GM18508 (cell line): ENCODE data around the gene IRAK3.

Experiments used
- ATAC-seq: cut with Tn5 transposase; IDR thresholded peaks from one replicate; pipeline ENCODE4 v1.9.1; 2021; ENCODE audit warnings: moderate number of reproducible peaks; ENCODE audit not compliant: insufficient read depth, unreplicated experiment

IRAK3 gene, protein sequence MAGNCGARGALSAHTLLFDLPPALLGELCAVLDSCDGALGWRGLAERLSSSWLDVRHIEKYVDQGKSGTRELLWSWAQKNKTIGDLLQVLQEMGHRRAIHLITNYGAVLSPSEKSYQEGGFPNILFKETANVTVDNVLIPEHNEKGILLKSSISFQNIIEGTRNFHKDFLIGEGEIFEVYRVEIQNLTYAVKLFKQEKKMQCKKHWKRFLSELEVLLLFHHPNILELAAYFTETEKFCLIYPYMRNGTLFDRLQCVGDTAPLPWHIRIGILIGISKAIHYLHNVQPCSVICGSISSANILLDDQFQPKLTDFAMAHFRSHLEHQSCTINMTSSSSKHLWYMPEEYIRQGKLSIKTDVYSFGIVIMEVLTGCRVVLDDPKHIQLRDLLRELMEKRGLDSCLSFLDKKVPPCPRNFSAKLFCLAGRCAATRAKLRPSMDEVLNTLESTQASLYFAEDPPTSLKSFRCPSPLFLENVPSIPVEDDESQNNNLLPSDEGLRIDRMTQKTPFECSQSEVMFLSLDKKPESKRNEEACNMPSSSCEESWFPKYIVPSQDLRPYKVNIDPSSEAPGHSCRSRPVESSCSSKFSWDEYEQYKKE

DNA sequence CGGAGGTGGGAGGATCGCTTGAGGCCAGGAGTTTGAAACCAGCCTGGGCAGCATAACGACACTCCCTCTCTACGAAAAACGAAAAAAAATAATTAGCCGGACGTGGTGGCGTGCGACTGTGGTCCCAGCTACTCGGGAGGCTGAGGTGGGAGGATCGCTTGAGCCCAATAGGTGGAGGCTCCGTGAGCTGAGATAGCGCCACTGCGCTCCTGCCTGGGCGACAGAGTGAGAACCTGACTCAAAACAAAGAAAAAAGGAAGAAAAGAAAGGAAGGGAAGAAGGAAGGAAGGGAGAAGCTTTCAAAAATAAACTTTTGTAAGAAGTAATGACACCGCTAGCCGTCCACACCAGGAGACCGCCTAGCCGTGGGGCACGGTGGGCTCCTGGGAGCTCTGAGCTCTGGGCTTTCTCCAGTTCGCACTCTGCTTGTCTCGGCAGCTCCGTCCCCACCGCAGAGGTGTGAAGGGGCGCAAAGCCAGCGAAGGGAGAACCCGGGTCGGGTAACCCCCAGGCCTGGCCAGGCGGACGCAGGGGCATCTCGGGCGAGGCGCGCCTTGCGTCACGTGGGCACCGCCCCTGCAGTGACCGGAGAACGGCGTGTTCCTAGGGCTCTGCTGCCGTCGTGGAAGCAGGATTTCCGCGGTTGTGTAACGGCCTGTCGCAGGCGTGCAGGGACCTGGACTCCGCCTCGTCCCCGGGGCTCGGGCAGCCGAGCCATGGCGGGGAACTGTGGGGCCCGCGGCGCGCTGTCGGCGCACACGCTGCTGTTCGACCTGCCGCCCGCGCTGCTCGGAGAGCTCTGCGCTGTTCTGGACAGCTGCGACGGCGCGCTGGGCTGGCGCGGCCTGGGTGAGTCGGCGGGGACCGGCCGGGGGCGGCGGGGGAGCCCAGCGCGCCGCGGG is at the start of gene IRAK3:
Gene IRAK3 (plus strand): TSS at position 631 of the 902 bp plus-strand sequence. CDS start 86 bp downstream, at position 717.
- ATAC-seq = peak; percentile 39

DNA sequence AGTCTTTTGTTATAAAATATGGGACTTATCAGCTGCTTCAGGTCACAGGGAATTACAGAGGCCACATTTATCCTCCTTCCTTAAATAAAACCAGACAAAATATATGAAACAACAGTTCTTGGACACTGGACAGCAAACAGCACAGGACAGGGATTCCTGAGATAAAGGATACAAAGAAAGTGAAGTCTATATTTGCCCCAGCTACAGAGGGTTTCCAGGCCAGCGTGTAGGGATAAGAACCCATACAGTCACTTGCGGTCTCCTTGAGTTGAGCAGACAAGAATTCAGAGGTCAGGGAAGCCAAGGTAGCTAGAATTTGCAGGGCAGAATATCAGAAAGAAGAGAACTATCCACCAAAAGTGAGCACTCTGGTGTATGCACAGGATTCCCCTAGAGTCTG is 49.7 kb upstream of the IRAK3 start:
- no peak for ATAC-seq

DNA sequence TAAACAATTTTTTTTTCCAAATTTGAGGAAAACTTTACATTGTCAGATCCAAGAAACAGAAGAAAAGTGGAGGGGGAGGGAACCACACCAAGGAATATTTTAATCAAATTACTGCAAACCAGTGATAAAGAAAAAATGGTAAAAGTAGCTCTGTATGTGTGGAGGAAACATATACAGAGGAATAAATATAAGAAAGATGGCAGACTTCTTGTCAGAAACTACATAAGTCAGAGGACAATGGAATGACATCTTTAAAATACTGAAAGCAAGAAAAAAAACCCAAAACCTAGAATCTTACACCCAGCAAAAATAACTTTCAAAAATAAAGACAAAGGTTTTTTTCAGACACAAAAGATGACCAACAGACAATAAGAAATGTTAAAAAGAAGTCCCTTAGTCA is 48.3 kb upstream of the IRAK3 start:
- ATAC-seq = no peak

DNA sequence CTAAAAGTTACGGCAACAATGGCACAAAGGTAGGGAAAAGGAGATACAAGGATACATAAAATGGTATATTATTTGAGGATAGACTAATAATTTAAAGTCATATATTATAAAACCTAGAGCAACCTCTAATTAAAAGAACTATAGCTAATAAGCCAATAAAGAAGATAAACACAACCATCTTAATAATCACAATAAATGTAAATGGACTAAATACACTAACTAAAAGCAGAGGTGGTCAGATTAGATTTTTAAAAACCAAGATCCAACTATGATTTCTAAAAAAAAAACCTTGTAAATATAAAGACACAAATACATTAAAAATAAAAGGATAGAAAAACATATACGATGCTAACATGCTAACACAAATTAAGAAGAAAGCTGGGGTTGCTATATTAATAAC is 47.7 kb upstream of the IRAK3 start:
- ATAC-seq = no peak

DNA sequence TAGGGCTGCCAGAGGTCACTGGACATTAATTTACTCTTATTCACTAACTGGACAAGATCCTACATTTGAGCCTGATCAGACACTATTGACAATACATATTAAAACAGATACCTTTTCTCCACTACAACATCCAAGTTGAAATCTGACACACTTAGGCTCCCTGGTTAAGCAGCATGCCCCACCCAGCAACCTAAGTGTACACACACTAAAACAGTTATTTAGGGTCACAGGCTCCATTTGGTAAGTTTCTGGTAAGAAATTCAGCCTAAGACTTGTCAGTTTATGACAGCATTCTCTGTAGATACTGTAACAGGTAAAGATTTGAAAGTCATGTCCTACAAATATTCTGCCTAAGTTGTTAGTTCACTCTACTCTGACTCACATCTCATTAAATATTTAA is 46.2 kb upstream of the IRAK3 start:
- ATAC-seq = no peak

DNA sequence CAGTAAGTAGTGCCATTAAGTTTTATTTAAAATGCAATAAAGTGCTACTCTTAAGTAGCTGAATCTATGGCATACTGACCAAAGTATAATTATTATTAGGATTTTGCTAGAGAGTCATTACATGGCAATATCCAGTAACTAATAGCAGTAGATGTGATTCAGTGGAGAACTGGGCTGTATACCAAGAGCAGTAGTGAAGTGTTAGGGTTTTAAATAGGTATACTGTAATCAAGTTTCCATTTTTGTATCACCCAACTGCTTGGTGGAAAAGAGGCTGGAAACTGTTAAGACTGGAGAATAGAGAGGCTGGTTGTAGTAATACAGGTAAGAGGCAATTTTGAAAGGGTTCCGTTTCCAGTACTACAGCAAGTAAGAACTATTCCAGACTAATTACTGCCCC is 45.1 kb upstream of the IRAK3 start:
- ATAC-seq = no peak

DNA sequence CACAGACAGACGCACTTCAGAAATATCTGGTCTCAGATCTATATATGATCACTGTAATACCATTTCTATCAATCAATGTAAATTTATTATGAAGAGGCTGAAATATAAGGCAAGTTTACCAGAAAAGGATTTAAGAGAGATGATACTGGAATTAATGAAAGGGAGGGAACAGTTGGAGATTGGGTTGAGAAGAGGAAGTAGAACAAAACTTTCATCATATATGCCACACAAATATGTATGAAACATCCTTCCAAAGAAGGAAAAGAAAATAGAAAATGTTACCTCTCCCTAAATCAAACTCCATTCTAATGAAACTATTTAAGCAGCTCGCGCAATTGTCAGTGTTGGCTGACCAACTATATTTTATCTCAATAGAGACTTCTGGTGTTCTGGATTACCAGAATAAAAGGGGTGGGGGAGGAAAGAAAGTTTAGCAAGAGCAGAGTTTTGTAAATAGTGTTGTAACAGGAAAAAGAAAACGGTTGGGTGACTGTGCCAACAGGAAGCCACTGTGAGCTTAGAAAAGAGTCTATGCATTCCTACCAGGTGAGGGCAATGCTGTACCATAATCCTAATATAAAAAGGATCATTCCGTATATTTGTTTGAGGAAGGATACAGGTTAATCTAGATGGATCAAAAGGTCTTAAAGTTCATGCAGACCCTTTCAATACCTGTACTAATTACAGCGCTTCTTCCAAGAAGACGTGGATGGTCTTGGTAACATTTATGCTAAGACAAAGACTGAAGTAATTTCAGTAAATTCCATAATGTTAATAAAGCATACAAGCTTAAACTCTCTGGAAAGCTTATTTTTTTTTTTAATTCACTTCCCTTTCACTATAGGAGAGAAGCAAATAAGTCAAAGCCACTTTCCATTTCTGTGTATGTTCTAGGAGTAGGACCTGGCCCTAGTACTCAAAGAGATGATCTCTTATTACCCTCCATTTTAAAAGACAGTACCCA is 43.9 kb upstream of the IRAK3 start:
- no peak for ATAC-seq

DNA sequence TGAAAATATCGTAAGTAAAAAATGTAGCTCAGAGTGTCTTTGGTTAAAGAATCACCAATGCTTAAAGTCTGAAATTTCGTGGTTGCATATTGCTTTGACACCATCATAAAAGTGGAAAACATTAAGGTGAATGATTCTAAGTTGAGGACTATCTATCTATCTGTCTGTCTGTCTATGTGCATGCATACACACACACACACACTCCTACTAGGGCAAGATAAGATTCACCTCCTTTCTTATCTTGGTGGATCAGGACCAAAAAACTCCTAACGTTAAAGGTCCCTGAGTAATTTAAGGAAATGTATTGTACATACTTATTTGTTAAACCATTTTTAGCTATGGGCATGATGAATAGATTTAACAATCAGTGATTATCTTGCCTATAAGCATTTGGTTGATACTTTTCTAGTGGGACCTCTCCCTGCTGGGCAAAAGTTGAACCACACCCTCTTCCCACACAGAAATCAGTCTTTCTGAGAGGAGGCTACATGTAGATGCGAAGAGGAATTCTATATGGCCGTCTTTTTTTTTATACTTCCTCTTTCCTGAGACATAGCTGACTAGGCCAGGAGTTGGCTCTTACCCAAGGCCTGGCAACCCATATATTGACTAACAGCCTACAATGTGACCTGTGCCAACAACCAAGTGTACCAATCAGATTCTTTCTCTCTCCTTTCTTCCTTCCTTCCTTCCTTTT is 39.2 kb upstream of the IRAK3 start:
- no peak for ATAC-seq

DNA sequence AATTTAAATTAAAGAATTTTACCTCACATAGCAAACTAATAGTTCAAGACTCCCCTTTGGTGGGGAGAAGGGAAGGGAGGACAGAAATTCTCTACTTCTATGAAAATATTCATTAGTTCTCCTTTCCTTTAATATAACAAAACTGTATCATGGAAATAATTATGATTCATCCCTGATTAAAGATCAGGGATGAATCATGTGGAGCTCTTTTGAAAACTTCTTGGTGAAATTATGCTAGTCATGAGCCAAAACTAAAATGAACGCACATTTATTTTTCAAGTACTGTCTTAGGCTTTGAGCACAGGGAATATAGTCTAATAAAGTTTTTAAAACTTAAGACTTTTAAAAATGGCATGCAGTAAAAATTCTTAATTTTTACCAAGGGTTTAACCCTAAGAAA is 36.3 kb upstream of the IRAK3 start:
- no peak for ATAC-seq

DNA sequence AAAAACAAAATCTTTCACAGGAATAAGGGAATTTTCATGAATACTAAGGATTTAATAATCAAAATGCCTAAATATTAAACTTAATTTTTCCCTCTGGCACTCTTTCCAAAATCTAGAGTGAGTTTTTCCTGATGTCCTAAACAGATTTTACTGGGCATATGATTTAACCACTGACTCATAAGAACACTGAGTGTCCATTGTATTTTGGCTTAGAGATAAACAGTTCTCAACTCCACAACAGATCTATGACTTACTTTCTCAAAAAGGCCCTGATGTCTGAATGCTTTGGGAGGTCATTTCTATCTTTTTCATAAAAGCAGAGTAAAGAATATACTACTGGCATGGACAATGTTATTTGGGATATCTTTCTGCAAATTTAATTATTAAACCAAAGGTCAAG is 34.2 kb upstream of the IRAK3 start:
- ATAC-seq = no peak

DNA sequence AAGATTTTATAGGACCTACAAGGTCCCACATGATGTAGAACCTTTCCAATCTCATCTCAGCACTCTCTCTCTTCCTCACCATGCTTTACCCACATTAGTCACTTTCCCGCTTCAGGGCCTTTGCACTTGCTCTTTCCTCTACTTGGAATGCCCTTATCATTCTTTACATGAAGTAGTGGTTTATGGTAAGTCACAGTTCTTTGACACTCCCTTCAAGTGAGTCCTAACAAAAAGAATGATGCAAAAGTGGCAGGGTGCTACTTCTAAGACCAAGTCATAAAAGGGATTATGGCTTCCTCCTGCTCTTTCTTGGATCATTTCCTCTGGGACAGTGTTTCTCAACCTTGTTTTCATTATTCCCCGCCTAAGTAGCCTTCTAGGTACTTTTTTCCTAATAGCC is 32.4 kb upstream of the IRAK3 start:
- no peak for ATAC-seq

DNA sequence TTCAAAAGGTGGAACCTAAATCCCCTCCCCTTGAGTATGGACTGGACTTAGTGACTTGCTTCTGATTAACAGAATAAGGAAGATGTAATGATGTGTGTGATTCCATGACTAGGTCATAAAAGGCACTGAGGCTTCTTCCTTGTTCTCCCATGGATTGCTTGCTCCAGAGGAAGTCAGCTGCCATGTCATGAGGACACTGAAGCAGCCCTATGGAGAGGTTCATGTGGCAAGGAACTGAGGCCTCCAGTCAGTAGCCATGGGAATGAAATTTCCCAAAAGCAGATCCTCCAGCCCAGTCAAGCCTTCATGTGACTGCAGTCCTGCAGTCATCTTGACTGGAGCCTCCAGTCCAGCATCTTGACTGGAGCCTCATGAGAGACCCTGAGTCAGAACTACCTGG is 29.9 kb upstream of the IRAK3 start:
- no peak for ATAC-seq

DNA sequence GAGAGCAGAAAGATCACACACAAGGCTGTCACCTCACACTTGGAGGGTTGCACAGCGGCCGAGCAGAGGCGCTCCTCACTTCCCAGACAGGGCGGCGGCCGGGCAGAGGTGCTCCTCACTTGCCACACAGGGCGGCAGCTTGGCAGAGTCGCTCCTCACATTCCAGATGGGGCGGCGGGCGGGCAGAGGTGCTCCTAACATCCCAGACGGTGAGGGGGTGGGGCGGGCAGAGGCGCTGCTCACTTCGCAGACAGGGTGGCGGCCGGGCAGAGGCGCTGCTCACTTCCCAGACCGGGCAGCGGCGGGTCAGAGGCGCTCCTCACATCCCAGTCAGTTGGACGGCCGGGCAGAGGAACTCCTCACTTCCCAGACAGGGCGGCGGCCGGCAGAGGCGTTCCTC is 28.3 kb upstream of the IRAK3 start:
- ATAC-seq = no peak

DNA sequence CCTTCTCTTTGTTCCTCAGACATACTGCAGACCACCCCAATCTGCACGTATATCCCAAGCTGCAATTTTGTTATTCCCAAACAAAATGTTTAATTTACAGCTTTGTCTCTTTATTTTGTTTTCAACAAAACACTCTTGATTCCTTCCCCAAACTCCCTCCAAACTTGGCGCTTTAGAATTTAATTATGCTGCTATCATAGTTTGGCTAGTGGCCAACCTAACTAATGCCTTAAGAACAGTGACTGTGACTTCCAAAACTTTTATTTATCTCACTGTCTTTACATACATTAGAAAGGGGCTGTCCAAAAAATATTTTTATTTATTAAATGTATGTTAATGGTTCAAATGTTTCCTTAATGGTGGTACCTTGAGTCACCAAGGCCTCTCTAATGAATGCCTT is 26.3 kb upstream of the IRAK3 start:
- ATAC-seq = no peak

DNA sequence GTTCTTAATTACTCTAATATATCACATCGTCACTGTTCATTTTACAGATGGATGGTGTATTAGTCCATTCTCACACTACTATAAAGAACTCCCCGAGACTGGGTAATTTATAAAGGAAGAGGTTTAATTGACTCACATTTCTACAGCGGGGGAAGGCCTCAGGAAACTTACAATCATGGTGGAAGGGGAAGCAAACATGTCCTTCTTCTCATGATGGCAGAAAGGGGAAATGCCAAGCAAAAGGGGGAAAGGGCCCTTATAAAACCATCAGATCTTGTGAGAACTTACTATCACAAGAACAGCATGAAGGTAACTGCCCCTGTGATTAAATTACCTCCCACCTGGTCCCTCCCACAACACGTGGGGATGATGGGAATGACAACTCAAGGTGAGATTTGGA is 25.7 kb upstream of the IRAK3 start:
- ATAC-seq = no peak

DNA sequence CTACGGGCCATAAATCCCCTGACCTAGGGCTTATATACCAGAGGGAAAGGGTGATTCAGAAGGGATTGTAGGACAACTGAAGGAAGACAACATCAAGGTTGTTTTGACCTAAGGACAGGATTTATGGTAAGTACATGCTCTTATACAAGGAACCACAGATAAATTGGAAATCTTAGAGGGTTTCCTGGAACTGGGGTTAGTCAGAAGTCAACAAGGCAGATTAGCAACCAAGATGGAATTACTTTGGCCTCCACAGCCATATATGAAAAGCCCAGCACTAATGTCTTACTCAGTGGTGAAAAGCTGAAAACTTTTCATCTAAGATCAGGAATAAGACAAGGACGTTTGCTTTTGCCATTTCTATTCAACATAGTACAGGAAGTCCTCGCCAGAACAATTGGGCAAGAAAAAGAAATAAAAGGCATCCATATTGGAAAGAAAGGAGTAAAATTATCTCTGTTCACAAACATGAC is 24.6 kb upstream of the IRAK3 start:
- ATAC-seq = no peak

DNA sequence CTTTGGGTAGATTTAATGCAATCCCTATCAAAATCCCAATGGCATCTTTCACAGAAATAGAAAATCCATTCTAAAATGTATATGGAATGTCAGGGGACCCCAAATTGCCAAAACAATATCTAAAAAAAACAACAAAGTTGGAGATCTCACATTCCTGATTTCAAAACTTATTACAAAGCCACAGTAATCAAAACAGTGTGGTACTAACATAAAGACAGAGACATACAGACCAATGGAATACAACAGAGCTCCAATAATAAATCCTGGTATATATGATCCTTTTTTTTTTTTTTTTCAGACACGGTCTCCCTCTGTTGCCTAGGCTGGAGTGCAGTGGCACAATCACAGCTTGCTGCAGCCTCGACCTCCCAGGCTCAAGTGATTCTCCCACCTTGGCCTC is 23.9 kb upstream of the IRAK3 start:
- no peak for ATAC-seq

DNA sequence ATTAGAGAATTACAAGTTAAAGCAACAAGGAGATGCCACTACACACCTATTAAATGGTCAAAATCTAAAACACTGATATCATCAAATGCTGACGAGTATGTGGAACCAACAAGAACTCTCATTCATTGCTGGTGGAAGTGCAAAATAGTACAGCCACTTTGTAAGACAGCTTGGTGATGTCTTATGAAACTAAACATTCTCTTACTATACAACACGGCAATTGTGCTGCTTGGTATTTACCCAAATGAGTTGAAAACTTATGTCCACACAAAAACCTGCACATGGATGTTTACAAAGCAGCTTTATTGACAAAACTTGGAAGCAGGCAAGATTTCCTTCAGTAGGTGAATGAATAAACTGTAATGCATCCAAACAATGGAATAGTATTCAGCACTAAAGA is 22.5 kb upstream of the IRAK3 start:
- ATAC-seq = no peak

DNA sequence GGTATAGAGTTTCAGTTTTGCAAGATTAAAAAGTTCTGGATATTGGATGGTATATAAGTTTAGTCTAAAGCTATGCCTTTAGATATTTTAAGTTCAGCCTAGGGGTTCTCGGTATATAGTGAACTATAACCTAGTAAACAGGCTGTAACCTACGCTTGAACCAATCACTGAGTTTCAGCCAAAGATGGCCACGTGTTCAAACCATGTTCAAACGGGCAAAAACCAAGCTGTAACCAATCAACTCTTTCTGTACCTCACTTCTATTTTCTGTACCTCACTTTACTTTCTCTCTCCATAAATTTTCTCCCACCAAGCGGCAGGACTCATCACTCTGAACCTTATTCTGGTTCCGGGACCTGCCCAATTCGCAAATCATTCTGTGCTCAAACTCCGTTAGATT is 20.6 kb upstream of the IRAK3 start:
- no peak for ATAC-seq
